Skeletal muscle cell (primary cell): Measurements from ENCODE around the gene PI4KA.

Experiments used
- DNase-seq: peaks from one replicate; pipeline ENCODE4 v3.0.0-alpha.2; 2010; ENCODE audit warnings: low read depth
- H3K4me3 ChIP-seq: 2 replicates; pipeline ENCODE4 v1.5.1; 2011; ENCODE audit warnings: low read depth, mild to moderate bottlenecking, control low read depth, low read length, moderate library complexity

The PI4KA gene

DNA sequence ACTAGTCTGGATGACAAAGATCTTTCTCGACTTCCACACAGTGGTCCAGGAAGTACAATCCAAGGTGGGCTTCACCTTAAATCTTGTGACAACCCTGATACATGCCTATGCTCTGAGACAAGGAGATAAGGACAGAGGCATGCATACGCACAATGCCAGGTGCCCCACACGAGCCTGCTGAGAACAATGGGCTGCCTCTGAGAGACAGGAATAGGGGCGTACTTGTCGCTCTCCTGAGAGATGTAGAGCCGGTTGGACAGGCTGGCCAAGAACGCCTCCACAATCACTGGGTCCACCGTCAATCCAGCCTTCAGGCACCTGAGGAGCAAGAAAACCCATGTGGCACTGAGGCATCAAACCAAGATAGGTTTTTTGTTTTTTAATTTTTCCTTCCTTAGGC lies 59.2 kb downstream of the PI4KA start:
- DNase-seq, result no peak

DNA sequence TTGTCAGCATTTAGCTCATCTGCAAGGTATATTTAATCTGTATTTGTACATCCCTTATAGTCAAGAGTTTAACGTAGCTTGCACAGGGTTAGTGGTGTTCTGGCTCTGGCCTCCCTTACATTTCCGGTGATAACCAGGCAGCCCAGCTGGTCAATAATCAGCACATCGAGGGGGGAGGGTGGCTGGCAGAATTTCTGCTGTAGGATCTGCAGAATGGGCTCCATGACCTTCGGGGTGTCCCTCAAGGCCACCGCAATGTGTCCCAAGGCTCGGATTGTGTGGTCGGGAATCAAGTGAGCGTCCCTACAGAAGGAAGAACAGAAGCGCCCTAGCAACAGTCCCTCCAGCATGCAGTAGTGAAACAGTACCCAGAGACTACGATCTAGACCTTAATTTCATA lies 59.6 kb downstream of the PI4KA start:
- no peak overlapping the region for H3K4me3 ChIP-seq
- DNase-seq, result no peak

More for the DNA sequence above, 59.2 kb downstream of the PI4KA start:
- H3K4me3 ChIP-seq, result no peak overlapping the region

DNA sequence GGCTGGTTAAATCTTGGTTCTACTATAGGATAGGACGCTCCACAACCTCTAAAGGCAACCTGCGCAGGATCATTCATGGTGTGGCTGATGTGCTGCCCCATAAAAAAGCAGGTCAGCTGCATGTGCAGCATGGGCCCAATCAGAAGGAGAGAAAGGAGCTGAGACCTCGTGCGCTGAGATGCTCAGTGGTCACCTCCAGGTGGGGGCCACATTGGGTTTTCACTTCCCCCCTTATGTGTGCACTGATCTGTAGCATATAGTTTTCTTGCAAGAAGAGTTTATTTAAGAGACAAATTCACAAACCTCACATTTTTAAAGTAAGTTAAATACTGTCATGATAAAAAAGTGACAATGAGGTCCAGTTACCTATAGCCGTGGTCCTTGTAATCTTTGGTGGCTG lies 60.4 kb downstream of the PI4KA start:
- no peak overlapping the region for H3K4me3 ChIP-seq
- no peak for DNase-seq

DNA sequence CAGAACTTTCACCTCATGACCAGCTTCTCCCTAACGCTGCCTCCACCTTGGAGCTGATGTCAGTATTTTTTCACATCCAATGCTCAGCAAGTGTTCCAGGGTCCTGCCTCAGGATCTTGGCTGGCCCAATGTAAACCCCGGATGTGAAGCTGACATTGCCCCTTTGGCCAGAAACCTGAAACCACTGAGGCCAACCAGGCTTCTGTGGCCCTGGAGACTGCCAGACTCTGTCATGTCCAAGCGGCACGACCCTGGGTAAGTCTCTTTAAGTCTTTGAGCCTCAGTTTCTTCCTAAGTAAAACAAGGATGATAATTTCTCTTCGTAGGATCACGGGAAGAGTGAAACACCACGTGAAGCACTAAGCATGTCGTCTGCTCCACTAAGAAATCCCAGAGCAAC lies 61.9 kb downstream of the PI4KA start:
- no peak overlapping the region for H3K4me3 ChIP-seq
- DNase-seq, result no peak

DNA sequence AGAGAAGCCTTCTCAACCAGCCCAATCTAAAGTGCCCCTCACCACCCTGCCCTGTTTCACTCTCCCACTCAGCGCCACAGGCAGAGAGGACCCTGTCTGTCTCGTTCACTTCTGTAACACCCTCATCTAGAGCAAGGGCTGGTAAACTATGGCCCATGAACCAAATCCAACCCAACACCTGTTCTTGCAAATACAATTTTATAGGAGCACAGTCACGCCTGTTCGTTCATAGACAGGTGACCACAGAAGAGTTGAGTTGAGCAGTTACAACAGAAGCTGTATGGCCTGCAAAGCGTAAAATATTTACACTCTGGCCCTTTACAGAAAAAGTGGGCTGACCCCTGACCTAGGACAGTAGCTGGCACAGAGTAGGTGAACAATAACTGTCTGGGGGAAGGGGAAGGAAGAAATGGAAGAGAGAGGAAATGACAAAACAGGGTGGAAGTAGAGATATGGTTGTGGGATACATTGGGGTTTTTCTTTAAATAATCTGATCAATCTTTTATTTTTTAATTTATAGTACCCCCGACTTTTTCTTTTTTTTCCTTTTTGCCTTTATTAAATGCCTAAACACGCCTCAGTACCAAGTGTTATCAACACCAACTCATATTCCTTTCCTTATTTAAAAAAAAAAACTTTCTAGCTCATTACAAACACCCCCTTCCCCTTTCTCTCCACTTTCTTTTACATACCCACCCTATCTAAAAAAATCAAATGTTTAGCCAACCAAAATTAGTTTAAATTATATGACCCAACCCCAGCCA lies 63.8 kb downstream of the PI4KA start:
- H3K4me3 ChIP-seq, result no peak overlapping the region
- no peak for DNase-seq

DNA sequence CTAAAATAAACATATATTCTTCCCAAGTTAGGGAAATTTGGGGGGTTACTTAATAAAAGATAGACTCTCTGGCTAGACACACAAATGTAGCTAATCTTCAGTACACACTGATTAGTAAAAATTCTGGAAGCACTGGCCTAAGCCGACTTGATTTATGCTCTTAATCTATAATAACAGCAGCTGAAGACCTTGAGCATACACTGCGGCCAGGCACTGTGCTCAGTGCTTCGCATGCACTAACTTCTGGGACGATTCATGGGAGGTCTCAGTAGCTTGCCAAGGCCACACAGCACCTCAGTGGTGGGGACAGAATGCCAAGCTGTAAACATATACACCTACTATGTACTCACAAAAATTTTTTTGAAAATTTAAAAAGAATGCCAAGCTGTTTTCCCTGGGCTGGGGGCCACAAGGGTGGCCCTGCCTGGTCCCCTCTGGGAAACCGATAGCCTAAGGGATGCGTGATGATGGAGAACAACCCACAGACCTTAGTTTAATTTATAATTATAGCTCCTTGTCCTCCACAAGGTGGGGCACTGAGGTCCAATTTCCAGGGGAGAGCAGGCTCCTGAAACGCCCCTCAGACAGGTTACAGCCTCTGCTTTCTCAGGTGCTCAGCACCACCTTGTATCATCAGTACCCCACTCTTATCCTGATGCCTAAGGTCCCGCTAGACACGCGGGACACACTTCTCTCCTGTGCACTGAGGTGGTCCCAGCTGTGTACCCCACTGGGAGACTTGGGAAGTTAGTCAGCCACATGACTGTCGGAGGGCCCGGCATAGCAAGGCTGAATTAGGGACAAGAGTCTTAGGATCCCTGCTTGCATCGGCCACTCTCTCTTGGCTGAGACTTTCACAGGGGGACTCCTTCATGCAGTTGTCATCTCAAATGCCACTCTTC lies 64.6 kb downstream of the PI4KA start:
- no peak overlapping the region for H3K4me3 ChIP-seq
- no peak for DNase-seq

DNA sequence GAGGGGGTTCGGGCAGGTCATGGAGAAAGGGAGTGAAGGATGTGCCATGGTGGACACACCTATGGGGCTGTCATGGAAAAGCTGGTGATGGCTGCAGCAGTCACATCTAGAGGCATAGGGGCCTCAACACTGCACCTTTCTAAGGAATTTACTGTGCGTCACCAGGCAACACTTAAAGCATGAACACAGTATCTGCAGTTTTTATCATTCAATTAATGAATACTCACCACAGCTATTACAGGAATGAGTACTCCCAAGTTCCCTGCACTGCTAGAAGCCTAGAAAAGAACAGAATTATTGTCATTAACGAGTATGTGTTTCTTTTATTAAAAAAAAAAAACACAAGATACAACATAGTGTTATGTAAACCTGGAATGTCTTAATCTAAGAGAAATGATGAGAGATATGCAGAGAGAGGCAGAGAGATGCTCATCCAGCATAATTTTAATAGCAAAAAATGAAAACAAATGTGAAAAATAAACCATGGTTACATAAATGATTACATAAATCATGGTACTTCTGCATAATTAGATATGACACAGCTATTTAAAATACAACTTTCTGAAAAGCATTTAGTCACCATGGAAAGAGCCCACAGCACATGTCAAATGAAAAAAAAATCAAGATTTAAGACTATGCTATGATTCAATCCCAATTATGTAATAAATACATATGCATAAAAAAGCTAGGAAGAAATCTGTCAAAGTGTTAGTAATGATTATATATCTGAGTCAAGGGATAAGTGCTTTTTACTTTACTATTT lies 65.5 kb downstream of the PI4KA start:
- no peak for DNase-seq
- no peak overlapping the region for H3K4me3 ChIP-seq

DNA sequence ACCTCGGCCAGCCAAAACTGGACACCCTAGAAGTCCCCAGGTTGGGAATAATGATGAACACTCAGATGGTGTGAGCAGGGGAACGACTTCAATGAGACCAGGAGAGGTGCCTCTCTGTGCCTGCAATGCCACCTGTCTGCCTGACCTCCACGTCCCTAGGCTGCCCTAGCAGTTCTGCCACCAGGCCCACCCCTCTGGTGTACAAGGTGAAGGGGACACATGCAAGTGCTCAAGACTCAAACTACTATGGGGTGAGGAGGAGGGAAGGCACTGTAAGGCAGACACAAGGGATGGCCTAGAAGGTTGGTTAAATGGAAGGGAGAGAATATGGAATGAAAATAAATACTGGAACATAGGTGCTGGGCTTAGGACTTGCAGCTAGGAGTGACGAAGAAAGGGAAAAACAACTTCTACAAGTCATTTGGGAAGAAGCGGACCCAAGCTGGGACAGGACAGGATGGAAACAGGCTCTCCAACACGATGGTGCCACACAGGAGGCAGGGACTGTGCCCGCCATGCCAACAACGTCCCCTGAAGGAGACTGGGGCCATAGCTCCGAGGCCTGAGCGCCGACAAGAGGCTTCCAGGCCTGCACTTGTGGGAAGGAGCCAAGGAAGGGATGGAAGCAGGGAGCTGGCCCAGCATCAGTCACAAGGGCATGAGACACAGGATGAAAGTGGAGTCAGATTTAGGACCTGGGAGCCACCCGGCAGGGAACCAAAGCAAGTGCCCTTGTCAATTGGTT lies 66.2 kb downstream of the PI4KA start:
- H3K4me3 ChIP-seq, result no peak overlapping the region
- DNase-seq, result no peak

DNA sequence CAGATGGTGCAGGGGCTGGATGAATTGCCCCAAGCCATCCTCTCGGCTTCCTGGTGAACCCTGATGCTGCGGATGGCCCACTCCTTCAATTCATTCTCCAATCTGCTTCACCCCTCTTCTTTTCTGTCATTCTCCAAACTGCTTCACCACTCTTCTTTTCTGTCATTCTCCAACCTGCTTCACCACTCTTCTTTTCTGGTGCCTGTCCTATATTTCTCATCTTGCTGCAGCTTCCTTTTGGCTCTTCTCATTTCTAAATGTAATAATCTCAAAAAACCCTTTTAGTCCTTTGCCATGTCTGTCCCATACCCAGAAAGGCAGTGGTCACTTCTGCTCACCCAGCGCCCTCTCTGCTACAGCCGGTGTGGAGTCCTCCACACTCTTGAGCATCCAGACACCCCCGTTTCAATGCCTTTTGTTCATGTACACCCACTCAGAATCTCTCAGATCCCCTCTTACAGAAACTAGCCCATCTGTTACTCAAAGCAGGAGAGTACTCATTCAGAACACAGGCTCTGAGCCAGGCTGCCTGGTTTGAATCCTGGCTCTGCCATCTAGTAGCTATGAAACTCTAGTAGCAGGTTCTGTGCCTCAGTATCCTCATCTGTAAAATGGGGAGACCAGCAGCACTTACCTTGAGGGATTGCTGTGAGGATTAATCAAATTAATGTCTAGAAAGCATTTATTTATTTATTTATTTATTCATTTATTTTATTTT lies 69.8 kb downstream of the PI4KA start:
- no peak for DNase-seq
- no peak overlapping the region for H3K4me3 ChIP-seq

DNA sequence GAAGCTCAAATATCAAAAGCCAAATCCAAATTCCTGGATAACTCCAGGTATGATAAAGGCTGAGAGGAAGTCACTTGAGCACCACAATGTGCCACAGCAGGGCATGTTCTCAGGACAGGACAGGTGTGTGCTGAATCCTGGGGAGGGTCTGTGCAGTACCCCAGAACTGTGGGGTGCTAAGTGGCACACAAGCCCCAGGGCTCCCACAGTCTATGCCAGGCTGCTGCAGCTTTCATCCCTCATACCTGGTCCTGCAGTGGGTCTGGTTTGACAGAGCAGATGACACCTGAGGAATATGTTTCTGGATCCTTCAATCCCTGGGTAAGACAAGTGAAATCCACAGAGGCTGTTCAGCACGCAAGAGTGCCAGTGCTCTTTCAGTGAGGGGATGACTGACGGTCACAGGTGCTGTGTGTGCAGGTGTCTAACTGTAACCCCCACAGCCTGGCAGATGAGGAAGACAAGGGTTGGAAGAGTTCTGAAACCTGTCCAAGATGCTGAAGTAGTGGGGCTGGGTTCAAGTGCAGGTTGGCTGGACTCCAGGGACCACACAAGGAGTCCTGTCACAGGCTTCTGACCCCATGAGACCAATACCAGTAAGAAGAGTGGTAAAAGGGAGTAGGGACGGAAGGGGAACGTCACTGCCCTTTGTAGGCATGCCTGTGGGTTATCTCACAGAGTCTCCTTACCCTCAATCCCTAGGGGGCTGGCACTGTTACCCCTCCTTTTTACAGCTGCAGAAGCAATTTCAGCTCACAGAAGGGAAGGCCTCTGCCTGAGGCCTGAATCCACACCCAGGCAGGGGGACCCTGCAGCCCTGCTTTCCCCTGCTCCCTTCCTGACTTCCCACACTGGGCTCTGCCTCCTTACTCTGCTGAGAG lies 70.6 kb downstream of the PI4KA start:
- no peak overlapping the region for H3K4me3 ChIP-seq
- no peak for DNase-seq

DNA sequence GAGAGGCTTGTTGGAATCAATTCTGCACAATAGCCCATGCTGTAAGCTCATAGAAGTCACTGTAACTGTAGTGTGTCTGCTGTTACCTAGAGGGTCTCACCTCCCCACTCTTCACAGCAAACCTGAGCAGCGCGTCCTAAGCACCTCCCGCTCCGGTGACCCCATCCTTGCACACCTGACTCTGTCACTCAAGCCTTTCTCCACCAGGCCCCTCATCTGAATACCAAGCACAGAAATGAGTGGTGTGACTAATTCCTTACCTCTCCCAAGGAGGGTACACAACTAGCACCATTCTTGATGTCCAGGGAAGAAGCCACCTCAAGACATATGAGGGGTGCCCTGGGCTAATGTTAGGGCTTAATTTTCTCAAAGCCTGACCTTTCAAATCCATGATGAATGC lies 71.4 kb downstream of the PI4KA start:
- H3K4me3 ChIP-seq, result no peak overlapping the region
- DNase-seq, result no peak

DNA sequence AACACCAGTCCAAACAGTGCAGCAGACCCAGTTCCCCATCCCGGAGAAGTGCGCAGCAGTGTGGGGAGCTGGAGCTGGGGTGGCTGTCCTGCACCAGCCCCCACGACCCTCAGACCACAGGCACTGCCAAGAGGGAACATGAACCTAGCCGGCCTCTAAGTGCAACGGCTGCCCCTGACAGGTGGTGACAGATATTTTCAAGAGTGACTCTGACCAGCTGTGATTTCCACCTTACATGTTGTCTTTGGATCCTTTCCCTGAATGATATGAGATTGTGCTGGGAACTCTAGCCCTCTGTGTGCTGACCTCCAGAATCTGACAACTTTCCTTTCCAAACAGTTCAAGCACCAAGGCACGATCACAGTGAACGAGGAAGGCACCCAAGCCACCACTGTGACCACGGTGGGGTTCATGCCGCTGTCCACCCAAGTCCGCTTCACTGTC lies 72.1 kb downstream of the PI4KA start:
- no peak for DNase-seq
- H3K4me3 ChIP-seq, result no peak overlapping the region

DNA sequence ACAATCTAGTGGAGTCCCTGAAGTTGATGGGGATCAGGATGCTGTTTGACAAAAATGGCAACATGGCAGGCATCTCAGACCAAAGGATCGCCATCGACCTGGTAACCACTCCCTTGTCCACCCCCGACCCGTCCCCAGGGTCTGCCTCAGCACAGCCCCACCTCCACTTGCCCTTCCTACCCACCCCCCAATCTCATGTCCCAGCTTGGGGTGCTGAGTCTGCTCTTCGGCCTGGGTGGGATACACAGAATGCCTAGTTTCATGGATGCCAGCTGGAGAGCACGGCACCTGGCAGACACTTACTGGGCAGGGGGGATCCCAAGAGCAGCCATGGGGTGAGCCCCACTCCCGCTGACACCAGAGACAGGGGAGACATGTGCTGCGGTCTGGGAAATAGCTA lies 72.6 kb downstream of the PI4KA start:
- no peak overlapping the region for H3K4me3 ChIP-seq
- no peak for DNase-seq

DNA sequence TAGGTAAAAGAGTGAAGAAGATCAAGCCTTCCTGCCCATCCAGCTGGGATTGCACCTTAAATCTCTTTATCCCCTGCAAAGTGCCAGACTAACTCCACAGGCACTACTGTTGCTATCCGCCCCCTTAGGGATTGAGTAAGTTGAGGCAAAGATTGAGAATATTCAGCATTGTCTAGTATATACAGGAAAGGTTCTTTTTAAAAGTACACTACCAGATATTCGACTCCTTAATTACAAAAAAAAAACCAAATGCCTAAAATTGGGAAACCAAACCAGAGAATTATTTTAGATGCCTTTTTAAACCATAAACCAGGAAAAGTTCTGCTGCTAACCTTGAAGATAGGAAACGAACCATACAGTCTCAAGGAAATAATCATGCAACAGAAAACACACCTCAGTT lies 73.2 kb downstream of the PI4KA start:
- DNase-seq, result no peak
- no peak overlapping the region for H3K4me3 ChIP-seq

DNA sequence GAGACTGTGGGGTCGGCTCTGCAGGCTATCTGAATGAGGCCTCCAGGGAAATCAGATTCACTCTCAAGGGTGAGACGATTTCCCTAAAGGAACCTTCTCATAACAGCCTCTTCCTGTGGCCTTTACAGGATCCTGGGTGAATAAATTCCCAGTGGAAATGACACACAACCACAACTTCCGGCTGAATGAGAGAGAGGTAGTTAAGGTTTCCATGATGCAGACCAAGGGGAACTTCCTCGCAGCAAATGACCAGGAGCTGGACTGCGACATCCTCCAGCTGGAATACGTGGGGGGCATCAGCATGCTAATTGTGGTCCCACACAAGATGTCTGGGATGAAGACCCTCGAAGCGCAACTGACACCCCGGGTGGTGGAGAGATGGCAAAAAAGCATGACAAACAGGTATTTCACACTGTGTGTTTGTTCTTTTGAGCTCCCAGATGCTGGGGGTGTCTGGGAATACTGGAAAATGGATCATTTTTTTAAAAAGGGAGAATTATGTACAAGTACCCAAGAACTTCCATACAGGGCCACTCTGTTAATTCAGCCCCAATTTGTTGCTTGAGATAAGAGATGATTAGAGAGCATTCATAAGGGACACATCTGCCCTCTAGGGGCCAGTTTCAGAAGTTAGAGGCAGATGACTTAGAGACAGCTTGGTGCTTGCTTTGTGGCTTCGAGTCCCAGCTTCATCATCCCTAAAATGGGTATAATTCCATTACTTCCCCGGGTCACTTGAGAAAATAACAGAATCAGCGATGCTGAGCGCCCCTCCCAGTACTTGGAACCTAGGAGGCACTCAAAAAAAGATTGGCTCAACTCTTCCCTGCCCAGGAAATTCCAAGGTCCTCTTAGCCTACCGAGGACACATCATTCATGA lies 74.5 kb downstream of the PI4KA start:
- DNase-seq, result no peak
- H3K4me3 ChIP-seq, result no peak overlapping the region

DNA sequence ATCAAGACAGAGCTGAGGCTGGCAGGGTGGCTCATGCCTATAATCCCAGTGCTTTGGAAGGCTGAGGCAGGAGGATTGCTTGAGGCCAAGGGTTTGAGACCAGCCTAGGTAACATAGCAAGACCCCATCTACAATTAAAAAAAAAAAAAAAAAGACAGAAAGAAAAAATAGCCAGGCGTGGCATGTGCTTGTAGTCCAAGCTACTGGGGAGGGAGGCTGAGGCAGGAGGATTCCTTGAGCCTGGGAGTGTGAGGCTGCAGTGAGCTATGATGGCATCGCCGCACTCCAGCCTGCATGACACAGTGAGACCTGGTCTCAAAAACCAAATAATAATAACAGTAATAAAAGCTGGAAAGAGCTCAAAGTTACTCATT lies 75.3 kb downstream of the PI4KA start:
- H3K4me3 ChIP-seq, result no peak overlapping the region
- DNase-seq, result no peak
